HL-60 (cell line): ENCODE measurements around the gene PTPRN2.

Source experiments
- DNase-seq, 2 experiments: peaks; one replicate each; pipeline ENCODE4 v3.0.0-alpha.2; 2010 to 2020; ENCODE audit warnings: low read depth in 1 of 2, low spot score in 1 of 2
- H3K27ac ChIP-seq: fragments of 250-450 bp; sonication (Bioruptor Pico); replicated peaks from 2 replicates; pipeline ENCODE4 v1.5.1; 2020; ENCODE audit warnings: mild to moderate bottlenecking, moderate library complexity
- H3K27me3 ChIP-seq: fragments of 250-450 bp; sonication (Bioruptor Pico); 2 replicates; pipeline ENCODE4 v1.5.1; 2021; ENCODE audit warnings: mild to moderate bottlenecking, moderate library complexity; ENCODE audit not compliant: insufficient read depth, poor library complexity, severe bottlenecking
- H3K4me3 ChIP-seq: replicated peaks from 2 replicates; pipeline ENCODE4 v1.5.1; 2011; ENCODE audit warnings: mild to moderate bottlenecking, control low read depth, low read length; ENCODE audit not compliant: insufficient read depth
- GABPA ChIP-seq: IDR thresholded peaks from 2 replicates; pipeline ENCODE4 v1.6.1; 2012; ENCODE audit warnings: low read depth
- POLR2AphosphoS5 ChIP-seq: IDR thresholded peaks from 2 replicates; pipeline ENCODE4 v1.6.1; 2012; ENCODE audit warnings: low read depth
- SPI1 ChIP-seq: IDR thresholded peaks from 2 replicates; pipeline ENCODE4 v1.6.1; 2012; ENCODE audit warnings: low read depth, mild to moderate bottlenecking, borderline replicate concordance
- TF ChIP-seq, protein P1 (sequence below): IDR thresholded peaks from one replicate; pipeline ENCODE4 v1.5.1; 2011; ENCODE audit warnings: low read length, control low read depth, inconsistent platforms; ENCODE audit not compliant: insufficient read depth
- TF ChIP-seq, protein P2 (sequence below): IDR thresholded peaks from 2 replicates; pipeline ENCODE4 v1.6.1; 2012; ENCODE audit warnings: low read depth; ENCODE audit not compliant: insufficient replicate concordance

Gene PTPRN2

DNA sequence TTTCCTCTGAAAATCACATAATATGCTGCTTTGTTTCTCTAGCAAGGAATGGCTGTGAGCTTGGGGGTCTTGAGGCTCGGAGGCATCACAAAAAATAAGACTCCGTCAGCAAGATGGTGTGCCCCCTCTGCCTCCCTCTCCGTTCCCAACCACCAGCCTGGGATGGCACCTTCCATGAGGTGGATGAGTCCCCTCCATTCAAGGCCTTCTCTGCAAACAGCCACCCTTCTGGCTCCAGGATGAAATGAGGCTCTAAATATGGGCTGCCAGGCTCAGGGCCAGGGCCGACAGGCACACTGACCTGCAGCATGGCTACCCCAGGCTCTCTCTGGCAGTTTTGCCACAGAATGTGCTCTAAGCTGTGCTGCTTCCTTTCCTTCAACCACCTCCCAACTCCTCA, 521.5 kb downstream of the PTPRN2 start:
- H3K27me3 ChIP-seq, result no peaks in the 10 kb centered on the region
- H3K4me3 ChIP-seq, result no peak overlapping the region
- DNase-seq, result no peak
- no peak overlapping the region for H3K27ac ChIP-seq
- TF ChIP-seq POLR2AphosphoS5 (no peak), GABPA (no peak), SPI1 (no peak)
- TF ChIP-seq, protein P1, sequence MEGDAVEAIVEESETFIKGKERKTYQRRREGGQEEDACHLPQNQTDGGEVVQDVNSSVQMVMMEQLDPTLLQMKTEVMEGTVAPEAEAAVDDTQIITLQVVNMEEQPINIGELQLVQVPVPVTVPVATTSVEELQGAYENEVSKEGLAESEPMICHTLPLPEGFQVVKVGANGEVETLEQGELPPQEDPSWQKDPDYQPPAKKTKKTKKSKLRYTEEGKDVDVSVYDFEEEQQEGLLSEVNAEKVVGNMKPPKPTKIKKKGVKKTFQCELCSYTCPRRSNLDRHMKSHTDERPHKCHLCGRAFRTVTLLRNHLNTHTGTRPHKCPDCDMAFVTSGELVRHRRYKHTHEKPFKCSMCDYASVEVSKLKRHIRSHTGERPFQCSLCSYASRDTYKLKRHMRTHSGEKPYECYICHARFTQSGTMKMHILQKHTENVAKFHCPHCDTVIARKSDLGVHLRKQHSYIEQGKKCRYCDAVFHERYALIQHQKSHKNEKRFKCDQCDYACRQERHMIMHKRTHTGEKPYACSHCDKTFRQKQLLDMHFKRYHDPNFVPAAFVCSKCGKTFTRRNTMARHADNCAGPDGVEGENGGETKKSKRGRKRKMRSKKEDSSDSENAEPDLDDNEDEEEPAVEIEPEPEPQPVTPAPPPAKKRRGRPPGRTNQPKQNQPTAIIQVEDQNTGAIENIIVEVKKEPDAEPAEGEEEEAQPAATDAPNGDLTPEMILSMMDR, result no peak
- TF ChIP-seq, protein P2, sequence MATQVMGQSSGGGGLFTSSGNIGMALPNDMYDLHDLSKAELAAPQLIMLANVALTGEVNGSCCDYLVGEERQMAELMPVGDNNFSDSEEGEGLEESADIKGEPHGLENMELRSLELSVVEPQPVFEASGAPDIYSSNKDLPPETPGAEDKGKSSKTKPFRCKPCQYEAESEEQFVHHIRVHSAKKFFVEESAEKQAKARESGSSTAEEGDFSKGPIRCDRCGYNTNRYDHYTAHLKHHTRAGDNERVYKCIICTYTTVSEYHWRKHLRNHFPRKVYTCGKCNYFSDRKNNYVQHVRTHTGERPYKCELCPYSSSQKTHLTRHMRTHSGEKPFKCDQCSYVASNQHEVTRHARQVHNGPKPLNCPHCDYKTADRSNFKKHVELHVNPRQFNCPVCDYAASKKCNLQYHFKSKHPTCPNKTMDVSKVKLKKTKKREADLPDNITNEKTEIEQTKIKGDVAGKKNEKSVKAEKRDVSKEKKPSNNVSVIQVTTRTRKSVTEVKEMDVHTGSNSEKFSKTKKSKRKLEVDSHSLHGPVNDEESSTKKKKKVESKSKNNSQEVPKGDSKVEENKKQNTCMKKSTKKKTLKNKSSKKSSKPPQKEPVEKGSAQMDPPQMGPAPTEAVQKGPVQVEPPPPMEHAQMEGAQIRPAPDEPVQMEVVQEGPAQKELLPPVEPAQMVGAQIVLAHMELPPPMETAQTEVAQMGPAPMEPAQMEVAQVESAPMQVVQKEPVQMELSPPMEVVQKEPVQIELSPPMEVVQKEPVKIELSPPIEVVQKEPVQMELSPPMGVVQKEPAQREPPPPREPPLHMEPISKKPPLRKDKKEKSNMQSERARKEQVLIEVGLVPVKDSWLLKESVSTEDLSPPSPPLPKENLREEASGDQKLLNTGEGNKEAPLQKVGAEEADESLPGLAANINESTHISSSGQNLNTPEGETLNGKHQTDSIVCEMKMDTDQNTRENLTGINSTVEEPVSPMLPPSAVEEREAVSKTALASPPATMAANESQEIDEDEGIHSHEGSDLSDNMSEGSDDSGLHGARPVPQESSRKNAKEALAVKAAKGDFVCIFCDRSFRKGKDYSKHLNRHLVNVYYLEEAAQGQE, result no peak

GRCh38 chr7:158065340-158065739, 522.3 kb downstream of the PTPRN2 start:
- H3K4me3 ChIP-seq, result no peak overlapping the region
- H3K27me3 ChIP-seq, result no peaks in the 10 kb centered on the region
- no peak overlapping the region for H3K27ac ChIP-seq
- TF ChIP-seq GABPA (no peak), SPI1 (no peak), POLR2AphosphoS5 (no peak)
- TF ChIP-seq, protein P2, result no peak
- TF ChIP-seq, protein P1, result no peak
- DNase-seq, result no peak

GRCh38 chr7:158064631-158065030, 523.0 kb downstream of the PTPRN2 start:
- no peak for DNase-seq
- Histone ChIP-seq H3K27me3 (no peaks in the 10 kb centered on the region), H3K4me3 (no peak overlapping the region), H3K27ac (no peak overlapping the region)
- no peak for TF ChIP-seq GABPA
- TF ChIP-seq SPI1, result no peak
- no peak for TF ChIP-seq POLR2AphosphoS5
- TF ChIP-seq, protein P2, result no peak
- TF ChIP-seq, protein P1, result no peak
